ENCODE data around the gene TACO1.

The TACO1 gene

DNA sequence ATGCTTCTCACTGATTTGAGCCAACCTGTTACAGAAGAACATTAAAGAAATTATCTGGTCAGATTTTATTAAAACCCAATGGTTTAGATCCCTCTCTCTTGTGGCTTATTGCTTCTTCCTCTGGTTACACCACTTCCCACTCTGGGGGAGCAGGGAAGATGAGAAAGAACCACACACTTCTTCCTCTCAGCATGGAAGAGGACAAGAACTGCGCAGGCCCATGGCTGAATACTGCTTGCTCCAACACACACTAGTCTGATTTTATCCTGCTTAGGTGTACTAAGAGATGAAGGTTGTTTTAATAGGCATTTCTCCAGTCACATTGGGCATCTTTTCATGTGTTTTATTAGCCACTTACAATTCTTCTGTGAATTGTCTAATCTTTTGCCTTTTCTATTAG lies 49.1 kb downstream of the TACO1 start:
- TF ChIP-seq, protein P1, sequence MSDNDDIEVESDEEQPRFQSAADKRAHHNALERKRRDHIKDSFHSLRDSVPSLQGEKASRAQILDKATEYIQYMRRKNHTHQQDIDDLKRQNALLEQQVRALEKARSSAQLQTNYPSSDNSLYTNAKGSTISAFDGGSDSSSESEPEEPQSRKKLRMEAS (IDR thresholded peaks at IDR 0.05), result no peak
- TF ChIP-seq ZBTB7A (IDR thresholded peaks at IDR 0.05; ENCODE audit: low read depth) (no peak), TAF1 (IDR thresholded peaks at IDR 0.05; ENCODE audit: low read depth) (no peak), EGR1 (IDR thresholded peaks at IDR 0.05) (no peak), CREB1 (IDR thresholded peaks at IDR 0.05; ENCODE audit: low read depth) (no peak), FOXM1 (IDR thresholded peaks at IDR 0.05; ENCODE audit: borderline replicate concordance, low read depth) (no peak), EP300 (IDR thresholded peaks at IDR 0.05; ENCODE audit: borderline replicate concordance) (no peak), TEAD4 (IDR thresholded peaks at IDR 0.05) (no peak), YY1 (IDR thresholded peaks at IDR 0.05; ENCODE audit: low read depth) (no peak)

DNA sequence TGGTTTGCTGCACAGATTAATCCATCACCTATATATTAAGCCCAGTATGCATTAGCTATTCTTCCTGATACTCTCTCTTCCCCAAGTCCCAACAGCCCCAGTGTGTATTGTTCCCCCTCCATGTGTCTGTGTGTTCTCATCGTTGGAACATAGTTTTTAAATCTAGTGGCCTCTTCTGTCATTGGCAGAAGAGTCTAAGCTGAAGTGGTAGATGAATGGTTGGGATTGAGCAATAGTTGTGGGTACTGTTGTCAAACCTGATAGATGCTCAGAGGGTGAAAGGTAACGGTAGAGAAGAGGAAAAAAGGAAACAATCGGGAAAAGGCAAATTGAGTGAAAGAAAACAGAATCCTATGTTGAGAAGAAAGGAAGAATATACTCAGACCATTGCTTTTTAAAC lies 51.4 kb downstream of the TACO1 start:
- TF ChIP-seq ZBTB7A (IDR thresholded peaks at IDR 0.05; ENCODE audit: low read depth), result no peak
- TF ChIP-seq CEBPB (IDR thresholded peaks at IDR 0.05), result 0 out of 2 replicates have a peak, but pooled peaks have one; percentile 4

DNA sequence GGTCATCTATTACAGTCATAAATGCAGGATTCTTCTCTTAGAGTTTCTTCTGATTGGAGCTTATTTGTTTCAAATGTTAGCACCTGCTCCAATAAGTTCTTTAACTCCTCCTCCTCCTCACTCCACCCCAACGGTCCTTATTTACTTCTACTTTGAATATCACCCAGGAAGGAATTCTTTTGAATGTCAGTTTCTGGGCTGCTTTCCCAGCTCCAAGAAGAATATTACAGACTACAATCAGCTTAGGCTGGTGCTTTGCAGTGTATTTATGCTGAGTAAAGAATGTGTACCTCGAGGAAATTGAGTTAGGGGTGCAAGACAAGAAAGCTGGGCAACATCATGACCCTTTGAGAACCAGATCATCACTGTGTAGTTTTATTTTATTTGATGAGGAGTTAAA lies 52.4 kb downstream of the TACO1 start:
- TF ChIP-seq CEBPB (IDR thresholded peaks at IDR 0.05) (no peak), TEAD4 (IDR thresholded peaks at IDR 0.05) (no peak)

DNA sequence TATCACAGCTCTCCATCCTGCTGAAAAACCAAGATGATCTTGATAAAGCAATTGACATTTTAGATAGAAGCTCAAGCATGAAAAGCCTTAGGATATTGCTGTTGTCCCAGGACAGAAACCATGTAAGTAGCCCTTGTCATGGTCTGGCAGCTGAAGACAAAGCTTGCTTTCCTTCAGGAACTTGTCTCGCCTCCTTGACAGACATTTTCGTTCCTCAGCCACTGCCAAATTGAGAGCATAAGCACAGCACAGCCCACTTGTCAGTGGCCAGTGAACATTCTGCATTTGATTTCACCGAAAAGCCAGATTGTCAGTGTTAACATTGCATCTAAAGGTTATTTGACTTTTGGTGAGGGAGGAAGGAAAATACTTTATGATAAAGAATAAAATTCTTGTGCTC lies 57.1 kb downstream of the TACO1 start:
- TF ChIP-seq EGR1 (IDR thresholded peaks at IDR 0.05), result no peak
- TF ChIP-seq NFIC (IDR thresholded peaks at IDR 0.05), result 0 out of 2 replicates have a peak, but pooled peaks have one; percentile 9

Measured in Ishikawa (cell line).